ENCODE results near the gene SLC27A1.

- TF ChIP-seq POLR2A (IDR thresholded peaks at IDR 0.05) (no peak), CTCF (IDR thresholded peaks at IDR 0.05) (no peak)
Measured at GRCh38 chr19:17512574-17512939, 42.2 kb downstream of the SLC27A1 start.
